GM19351 (cell line): ENCODE data around the gene RHOT2.
"Not testable (repeated sequence)": the region's sequence is repeated elsewhere in the genome, so short reads cannot be mapped to it uniquely, and the experiment has no call there.

Experiments used
- ATAC-seq: cut with Tn5 transposase; IDR thresholded peaks from one replicate; pipeline ENCODE4 v1.9.1; 2021; ENCODE audit warnings: mild to moderate bottlenecking, moderate library complexity; ENCODE audit not compliant: unreplicated experiment

Gene RHOT2

DNA sequence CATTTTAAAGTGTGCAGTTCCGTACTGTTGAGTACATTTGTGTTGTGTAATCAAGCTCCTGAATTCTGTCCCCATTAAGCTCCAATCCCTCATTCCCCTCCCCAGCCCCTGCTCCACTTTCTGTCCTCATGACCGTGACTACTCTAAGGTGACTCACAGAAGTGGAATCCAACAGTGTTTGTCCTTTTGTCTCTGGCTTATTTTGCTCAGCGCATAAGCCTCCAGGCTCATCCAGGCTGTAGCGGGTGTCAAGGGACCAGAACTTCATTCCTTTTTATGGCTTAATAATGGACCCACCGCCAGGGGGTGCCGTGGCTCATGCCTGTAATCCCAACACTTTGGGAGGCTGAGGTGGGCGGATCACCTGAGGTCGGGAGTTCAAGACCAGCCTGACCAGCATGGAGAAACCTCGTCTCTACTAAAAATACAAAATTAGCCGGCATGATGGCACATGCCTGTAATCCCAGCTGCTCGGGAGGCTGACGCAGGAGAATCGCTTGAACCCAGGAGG, 44.9 kb downstream of the RHOT2 start:
- not testable (repeated sequence) for ATAC-seq

DNA sequence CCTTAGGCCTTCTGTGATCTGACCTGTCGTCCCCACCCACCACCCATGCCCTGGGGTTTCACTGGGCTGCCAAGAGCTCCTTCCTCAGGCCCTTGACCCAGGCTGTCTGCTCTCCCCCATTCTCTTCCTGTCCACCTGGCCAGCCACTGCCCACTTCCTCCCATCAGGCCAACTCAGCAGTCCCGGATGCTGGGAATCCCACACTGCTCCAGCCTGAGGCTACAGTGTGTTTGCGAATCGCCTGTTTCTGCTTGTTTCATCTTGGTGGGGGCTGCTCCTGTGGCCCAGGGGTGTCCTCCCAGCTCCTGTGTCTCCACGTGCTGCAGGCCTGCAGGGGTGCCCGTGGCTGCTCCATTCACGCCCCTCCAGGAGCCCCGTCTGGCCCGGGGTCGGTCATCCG, 46.1 kb downstream of the RHOT2 start:
- ATAC-seq, result no peak

DNA sequence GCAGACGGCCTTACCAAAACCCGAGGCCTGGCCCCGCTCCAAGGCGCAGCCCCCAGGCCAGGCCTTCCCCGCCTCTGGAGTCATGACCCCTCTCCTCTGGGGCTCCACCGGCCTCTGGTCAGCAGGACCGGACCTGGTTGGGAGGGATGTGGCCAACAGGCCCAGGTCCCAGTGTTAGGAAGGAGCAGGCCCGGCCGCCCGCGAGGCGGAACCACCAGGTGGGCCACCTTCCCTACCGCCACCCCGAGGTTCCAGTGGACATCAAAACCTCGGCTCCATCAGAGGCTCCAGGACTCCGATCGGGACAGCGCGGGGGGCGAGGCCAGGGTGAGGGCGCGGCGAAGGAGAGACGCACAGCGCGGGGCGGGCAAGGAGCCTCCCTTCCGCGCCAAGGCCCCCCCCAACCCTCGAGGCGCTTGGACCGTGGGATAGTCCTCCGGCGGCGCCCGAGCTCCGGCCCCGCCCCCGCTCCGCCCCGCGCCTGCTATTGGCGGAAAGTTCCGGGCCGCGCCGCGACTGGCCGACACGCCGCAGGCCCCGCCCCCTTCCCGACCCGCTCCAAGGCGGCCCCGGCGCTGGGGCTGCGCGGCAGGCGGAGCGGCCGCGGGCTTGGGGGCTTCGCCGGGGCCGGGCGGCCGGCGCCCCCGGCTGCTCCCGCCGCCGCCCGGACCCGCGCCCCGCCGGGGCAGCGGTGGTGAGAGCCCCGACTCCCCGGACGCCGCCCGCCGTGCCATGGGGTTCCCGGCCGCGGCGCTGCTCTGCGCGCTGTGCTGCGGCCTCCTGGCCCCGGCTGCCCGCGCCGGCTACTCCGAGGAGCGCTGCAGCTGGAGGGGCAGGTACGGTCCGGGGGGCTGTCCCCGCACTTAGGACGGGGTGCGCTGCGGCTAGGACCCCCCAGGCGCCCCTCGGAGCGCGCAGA, 46.9 kb downstream of the RHOT2 start, which contains the start of gene METRN:
TSS of gene METRN (plus strand) at position 561 of the 919 bp plus-strand sequence. CDS start at position 733, 172 bp downstream.
- ATAC-seq, result peak; percentile 76

DNA sequence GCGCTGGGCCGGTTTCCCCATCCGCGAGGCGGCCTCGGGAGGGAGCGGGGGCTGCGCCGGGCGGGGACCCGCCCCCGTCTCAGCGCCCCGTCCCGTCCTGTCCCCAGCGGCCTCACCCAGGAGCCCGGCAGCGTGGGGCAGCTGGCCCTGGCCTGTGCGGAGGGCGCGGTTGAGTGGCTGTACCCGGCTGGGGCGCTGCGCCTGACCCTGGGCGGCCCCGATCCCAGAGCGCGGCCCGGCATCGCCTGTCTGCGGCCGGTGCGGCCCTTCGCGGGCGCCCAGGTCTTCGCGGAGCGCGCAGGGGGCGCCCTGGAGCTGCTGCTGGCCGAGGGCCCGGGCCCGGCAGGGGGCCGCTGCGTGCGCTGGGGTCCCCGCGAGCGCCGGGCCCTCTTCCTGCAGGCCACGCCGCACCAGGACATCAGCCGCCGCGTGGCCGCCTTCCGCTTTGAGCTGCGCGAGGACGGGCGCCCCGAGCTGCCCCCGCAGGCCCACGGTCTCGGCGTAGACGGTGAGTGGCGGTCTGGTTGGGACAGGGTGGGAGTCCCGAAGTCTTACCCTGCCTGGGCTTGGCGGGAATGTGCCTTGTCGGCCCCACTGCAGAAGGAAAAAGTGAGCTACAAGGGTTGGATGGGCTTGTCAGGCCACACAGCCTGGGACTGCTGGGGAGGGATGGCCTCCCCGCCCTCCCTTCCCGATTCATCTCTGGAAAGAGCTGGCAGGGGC, 47.7 kb downstream of the RHOT2 start:
- peak; percentile 17 for ATAC-seq

DNA sequence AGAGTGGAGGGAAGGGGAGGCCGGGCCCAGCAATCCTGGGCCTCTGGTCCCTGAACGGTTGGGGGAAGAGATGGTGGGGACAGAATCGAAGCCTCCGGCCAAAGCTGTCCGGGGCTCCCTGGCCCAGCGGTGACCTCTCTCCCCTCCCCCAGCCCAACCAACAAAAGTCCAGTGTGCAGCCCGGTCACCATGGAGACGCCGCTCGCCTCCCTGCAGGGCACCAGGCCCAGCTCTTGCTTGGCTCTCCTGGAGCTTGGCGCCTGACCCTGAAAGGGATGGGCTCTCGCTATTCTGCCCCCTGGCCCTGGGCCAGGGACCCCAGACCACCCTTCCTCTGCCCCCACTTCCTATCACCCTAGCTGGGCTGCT, 48.3 kb downstream of the RHOT2 start:
- no peak for ATAC-seq

DNA sequence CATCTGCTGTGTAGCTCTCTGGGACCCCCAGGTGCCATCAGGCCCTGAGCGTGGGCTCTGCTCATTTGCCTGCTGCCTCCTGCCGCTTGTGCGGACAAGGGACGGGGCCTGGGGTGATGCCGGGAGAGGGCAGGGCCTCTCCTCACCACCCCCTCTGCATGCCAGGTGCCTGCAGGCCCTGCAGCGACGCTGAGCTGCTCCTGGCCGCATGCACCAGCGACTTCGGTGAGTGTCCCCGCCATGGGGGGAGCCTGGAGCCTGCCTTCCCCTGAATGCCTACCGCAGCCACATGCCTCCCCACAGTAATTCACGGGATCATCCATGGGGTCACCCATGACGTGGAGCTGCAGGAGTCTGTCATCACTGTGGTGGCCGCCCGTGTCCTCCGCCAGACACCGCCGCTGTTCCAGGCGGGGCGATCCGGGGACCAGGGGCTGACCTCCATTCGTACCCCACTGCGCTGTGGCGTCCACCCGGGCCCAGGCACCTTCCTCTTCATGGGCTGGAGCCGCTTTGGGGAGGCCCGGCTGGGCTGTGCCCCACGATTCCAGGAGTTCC, 48.9 kb downstream of the RHOT2 start:
- ATAC-seq, result no peak

DNA sequence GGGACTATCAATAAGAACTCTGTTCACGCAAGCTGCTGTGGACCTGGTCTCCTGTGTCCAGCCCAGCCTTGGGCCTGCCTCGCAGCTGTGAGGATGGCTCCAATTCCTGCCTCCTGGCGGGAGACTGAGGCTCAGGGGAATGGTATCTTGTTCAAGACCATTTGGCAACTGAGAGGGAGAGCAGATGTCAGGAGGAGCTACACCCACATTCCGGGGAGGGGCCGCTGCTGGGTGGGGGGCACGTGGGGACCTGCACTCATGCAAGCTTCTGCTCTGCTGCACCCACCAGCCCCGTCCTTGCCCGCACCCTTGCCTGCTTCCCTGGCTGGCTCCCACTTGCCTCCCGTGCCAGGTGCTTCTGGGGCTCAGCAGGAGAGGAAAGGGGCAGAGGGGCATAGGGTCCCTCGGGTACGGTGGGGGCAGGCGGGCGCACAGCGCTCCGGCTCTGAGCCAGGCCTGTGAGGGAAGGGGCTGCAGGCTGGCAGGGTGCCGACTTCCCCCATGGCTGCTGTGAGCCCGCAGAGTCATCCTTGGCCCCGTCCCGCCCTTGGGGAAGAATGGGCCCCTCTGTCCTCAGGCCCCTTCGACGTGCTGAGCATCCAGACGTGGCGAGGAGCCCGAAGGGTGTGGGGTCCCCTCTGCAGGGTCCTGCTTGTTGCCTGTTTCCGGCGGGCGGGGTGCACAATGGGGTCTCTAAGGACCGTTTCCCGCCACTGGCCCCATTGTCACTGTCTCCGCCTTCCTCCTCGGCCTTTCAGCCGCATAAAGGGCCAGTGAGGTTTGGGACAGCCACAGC, 49.7 kb downstream of the RHOT2 start:
- ATAC-seq, result no peak

DNA sequence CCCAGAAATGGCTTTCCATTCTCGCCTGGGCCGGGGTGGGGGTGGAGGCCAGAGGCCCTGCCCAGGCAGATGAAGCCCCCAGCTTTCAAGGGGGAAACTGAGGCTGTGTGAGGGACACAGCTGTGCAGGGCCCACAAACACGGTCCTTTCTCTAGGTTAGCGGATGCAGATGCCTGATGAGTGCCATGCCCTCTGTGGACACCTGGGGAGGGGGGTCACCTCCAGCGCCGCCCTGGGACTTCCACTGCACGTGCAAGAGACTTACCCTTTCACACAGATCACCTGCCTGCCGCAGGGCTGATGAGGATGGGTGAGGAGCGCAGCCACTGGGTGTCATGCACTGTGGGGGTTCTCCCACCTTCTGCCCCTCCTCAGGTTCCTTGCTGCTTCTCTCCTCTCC, 50.5 kb downstream of the RHOT2 start:
- ATAC-seq, result no peak

DNA sequence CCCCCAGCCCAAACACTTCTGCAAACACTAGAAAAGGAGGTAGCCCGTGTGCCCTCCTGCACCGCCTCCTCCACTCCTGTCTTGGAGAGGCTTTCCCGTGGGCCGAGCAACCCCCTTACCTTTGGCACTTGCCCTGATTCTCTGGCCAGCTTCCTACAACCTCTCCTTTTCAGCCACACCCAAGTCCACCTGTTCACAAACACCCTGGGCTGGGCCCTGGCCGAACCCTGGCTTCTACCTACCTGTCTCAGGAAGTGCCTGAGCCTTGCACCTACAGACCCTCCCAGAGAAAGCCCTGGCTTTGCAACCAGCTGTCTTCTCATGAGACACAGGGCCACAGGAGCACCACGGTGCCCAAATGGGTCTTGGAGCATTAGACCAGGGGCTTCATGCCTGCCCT, 51.0 kb downstream of the RHOT2 start:
- no peak for ATAC-seq

DNA sequence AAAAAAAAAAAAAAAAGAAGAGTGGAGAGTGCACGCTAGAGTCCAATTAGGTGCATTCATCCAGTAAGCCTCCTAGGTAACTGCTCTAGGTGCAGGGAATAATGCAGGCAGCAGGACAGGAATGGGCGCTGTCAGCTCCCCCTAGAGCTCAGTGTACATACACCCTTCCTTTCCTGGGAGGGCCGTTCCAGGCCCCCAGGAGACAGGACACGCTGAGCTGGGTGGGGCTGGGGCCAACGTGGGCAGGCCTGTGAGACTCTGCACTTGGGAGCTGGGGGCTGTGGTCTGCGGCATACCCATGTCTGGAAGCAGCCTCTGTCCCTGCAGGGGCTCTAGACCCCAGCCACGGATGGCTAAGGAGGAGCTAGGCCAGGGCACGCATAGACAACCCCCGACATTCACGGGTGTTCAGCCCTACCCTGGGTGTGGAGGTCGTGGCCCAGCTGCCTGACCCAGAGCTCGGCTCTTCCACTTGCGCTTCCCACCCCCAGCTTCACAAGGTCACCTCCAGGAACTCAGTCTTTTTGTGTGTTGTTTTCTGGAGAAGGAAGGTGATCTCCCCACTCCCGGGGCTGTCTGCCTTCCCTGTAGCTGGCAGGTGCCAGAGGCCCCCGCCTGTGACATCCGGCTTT, 52.0 kb downstream of the RHOT2 start:
- ATAC-seq, result no peak

DNA sequence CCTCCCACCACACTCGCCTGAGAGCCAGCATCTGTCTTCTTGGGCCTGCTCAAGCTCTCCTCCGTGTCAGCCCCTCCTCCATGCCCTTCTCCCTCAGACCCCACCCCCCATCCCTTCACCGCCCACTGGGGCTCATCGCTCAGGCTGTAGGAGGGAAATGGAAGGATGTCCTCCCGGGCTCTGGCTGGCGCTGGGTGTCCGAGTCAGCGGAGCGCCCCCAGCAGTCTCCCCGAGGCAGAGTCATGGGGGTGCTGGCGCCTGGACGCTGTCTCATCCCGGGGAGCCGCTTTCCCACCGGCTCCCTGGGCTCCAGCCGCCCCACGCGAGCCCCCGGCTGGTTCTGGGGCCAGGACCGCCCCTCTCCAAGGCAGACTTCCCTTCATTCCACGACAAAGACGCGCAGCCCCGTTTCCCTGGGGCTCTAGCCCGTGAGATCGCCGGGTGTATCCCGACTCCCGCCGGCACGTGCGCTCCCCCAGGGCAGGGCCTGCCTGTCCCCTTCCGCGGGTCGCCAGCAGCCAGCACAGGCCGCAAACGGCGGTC, 52.6 kb downstream of the RHOT2 start:
- ATAC-seq, result peak; percentile 22

DNA sequence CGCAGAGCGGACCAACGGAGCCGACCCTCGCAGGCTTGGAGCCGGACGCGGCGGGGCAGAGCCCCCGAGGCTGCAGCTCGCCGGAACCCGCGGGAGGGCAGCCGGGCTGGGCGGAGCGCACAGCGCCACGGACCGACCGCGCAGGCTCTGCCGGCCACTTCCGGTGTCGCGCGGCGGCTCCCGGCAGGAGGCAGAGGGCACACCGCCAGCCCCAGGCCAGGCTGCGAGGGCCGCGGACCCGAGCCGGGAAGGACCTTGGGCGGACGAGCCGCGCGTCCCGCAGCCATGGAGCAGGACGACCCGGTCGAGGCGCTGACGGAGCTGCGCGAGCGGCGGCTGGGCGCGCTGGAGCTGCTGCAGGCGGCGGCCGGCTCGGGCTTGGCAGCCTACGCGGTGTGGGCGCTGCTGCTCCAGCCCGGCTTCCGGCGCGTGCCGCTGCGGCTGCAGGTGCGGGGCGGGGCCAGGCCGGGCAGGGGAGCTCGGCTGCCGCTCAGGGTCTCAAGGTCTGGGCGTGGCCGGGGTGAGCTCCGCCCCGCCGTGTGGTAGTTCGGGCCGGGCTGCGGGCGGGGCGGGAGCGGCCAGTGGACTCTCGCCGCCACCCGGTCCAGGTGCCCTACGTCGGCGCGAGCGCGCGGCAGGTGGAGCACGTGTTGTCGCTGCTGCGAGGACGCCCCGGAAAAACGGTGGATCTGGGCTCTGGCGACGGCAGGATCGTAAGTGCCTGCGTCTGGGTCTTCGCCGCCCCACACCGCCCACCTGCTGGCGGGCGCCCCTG, 53.2 kb downstream of the RHOT2 start, which contains the start of gene ANTKMT:
TSS of gene ANTKMT (plus strand) at position 157 of the 775 bp plus-strand sequence. CDS start at position 286, 129 bp downstream.
- peak; percentile 71 for ATAC-seq

DNA sequence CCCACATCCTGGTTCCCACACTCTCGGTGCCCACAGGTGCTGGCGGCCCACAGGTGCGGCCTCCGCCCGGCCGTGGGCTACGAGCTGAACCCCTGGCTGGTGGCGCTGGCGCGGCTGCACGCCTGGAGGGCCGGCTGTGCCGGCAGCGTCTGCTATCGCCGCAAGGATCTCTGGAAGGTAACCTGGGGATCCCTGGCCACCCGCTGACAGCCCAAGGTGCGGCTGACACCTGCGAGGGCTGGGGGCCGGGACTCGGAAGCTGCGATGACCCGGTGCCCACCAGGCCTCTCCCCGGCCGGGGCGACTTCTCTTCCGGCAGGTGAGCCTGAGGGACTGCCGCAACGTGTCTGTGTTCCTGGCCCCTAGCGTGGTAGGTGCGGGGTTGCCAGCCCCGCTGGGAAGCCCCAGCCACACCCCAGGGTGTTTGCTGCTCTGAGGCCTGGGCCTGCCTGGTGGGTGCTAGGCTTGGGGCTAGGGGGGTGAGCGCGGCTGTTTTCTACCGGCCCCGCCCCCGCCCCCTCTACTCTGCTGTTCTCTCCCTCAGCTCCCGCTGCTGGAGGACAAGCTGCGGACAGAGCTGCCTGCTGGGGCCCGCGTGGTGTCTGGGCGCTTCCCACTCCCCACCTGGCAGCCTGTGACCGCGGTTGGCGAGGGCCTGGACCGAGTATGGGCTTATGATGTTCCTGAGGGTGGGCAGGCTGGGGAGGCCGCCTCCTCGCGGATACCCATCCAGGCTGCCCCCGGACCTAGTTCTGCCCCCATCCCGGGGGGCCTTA, 54.0 kb downstream of the RHOT2 start:
- no peak for ATAC-seq

DNA sequence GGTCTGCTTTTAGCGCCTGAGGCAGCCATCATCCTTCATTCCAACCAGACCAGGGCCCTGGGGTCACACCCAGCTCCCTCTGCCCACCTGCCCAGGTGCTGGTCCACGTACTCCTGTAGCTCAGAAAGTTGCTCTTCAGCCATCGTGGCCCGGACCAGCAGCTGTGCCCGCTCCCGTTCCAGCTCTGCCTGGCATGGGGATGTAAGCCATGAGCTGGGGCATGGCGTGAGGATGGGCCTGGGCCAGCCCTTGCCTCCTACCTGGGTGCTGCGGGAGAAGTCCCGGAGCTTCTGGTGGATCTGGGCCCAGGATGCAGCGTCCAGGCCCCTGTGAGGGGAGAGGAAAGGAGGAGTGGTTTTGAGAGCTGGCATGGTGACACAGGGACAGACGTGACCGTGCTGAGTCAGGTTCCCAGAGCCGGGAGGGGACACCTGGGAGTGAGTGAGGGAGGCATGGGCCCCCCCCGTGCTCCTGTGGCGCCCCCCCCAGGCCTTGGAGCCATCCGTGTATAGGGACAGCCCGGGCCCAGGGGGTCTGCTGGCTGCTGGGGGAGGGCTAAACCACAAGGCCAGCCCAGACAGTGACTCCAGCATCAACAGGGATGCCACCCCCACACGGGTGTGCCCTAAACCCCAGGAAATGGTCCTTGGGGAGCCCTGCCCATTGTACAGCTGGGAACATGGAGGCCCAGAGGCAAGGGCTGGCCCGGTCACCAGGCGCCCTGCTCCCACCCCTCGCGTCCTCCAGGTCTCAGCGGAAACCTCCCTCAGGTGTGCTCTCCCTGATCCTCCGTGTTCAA, 55.1 kb downstream of the RHOT2 start:
- ATAC-seq, result no peak

DNA sequence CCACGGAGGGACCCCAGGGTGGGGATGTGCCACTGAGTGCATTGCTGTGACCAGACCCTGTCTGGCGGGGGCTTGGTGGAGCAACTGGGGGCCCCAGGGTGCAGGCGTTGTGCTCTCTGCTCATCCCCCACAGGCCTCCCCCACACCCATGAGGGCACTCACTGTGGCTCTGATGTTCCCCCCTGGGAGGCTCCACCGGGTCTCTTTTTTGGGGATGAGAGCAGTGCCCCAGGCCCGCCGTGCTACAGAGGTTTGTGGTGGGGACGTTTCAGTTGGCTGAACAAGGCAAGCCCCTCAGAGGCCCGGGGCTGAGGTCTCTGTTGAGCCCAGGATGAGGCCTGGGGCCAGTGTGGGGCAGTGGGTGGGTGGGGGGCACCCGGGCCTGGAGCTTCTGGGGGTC, 55.8 kb downstream of the RHOT2 start:
- no peak for ATAC-seq
